Measurements from ENCODE around the gene FILIP1L.

Gene FILIP1L

GRCh38 chr3:100009276-100010086, 104.8 kb downstream of the FILIP1L start:
- DNase-seq (ENCODE audit: low read depth, low spot score), result no peak

- no peak for DNase-seq (ENCODE audit: low read depth, low spot score)
These were observed 106.1 kb downstream of the FILIP1L start for GRCh38 chr3:100008081-100008698.

GRCh38 chr3:100007313-100007712, 107.0 kb downstream of the FILIP1L start:
- DNase-seq (ENCODE audit: low read depth, low spot score), result no peak

- no peak for DNase-seq (ENCODE audit: low read depth, low spot score)
These were observed 107.6 kb downstream of the FILIP1L start for GRCh38 chr3:100006570-100007271.

- no peak for DNase-seq (ENCODE audit: low read depth, low spot score)
These were observed 108.5 kb downstream of the FILIP1L start for GRCh38 chr3:100005665-100006393.

- no peak for DNase-seq (ENCODE audit: low read depth, low spot score)
These were observed 109.4 kb downstream of the FILIP1L start for GRCh38 chr3:100004931-100005330.

GRCh38 chr3:100003609-100004503, 110.4 kb downstream of the FILIP1L start:
- no peak for DNase-seq (ENCODE audit: low read depth, low spot score)

- no peak for DNase-seq (ENCODE audit: low read depth, low spot score)
These were observed 111.5 kb downstream of the FILIP1L start for GRCh38 chr3:100002599-100003350.

GRCh38 chr3:100001526-100002270, 112.6 kb downstream of the FILIP1L start:
- DNase-seq (ENCODE audit: low read depth, low spot score), result no peak

GRCh38 chr3:100001083-100001482, 113.2 kb downstream of the FILIP1L start:
- DNase-seq (ENCODE audit: low read depth, low spot score), result no peak

- no peak for DNase-seq (ENCODE audit: low read depth, low spot score)
These were observed 114.8 kb downstream of the FILIP1L start for GRCh38 chr3:99999536-99999935.

- DNase-seq (ENCODE audit: low read depth, low spot score), result no peak
These were observed 117.0 kb downstream of the FILIP1L start for GRCh38 chr3:99997293-99997692.

- no peak for DNase-seq (ENCODE audit: low read depth, low spot score)
These were observed 124.1 kb downstream of the FILIP1L start for GRCh38 chr3:99990179-99990578.

- no peak for DNase-seq (ENCODE audit: low read depth, low spot score)
These were observed 129.6 kb downstream of the FILIP1L start for GRCh38 chr3:99984668-99985067.

GRCh38 chr3:99984139-99984538, 130.2 kb downstream of the FILIP1L start:
- DNase-seq (ENCODE audit: low read depth, low spot score), result no peak

GRCh38 chr3:99982650-99983049, 131.7 kb downstream of the FILIP1L start:
- no peak for DNase-seq (ENCODE audit: low read depth, low spot score)

GRCh38 chr3:99981138-99981537, 133.2 kb downstream of the FILIP1L start:
- DNase-seq (ENCODE audit: low read depth, low spot score), result no peak

- DNase-seq (ENCODE audit: low read depth, low spot score), result no peak
These were observed 133.7 kb downstream of the FILIP1L start for GRCh38 chr3:99980606-99981005.

GRCh38 chr3:99978221-99978620, 136.1 kb downstream of the FILIP1L start:
- DNase-seq (ENCODE audit: low read depth, low spot score), result no peak
